Measurements from ENCODE around the gene NDUFA8.

Gene NDUFA8

GRCh38 chr9:122097679-122098315, 61.8 kb downstream of the NDUFA8 start:
- no peak for DNase-seq

GRCh38 chr9:122096620-122097415, 62.8 kb downstream of the NDUFA8 start:
- DNase-seq = no peak

- DNase-seq = peak; percentile 57 to 62
Observed at GRCh38 chr9:122095010-122095767, 64.4 kb downstream of the NDUFA8 start.

Measured in inflammatory macrophage (primary cell).